HepG2 (cell line): ENCODE measurements around the gene ZNF574. TPM values are rescaled to one million over a fixed set of nuclear protein-coding genes. Genes with fewer than 3 reads are reported as not detected.

Experiments used
- ATAC-seq: fragments of 200-7000 bp; cut with Tn5 transposase; 3 replicates; pipeline ENCODE4 v1.9.1; 2020; ENCODE audit warnings: mild to moderate bottlenecking, moderate library complexity
- BruUV-seq: library from RNA; stranded (reverse); fragments of 400-500 nt; replicated peaks from 2 replicates; lab custom pipeline; 2021; lab: Mats Ljungman, UMichigan
- CTCF ChIA-PET: fragments of 300-600 bp; formaldehyde crosslinking; extraction: SDS; loops from one replicate; lab custom pipeline; 2021; ENCODE audit warnings: low total read pairs, inconsistent platforms, low intra/inter-chr PET ratio; lab: Yijun Ruan, JAX
- POLR2A ChIA-PET: fragments of 350-600 bp; sonication (Branson Sonifier 250); formaldehyde crosslinking; loops from one replicate; lab custom pipeline; 2020; ENCODE audit warnings: antibody characterized with exemption, inconsistent platforms; lab: Yijun Ruan, JAX
- DNase-seq: peaks from one replicate; pipeline ENCODE4 v3.0.0-alpha.2; 2015; ENCODE audit warnings: low spot score
- FAIRE-seq: peaks from 3 replicates; lab custom pipeline; 2011; peaks lifted over from hg19 to GRCh38; lab: Jason Lieb, UNC
- H2AFZ ChIP-seq: one replicate; pipeline ENCODE4 v1.6.1; 2011; ENCODE audit warnings: low read length, inconsistent platforms
- H3K27ac ChIP-seq: fragments of 300-600 bp; 3 replicates; pipeline ENCODE4 v1.8.0; 2011; ENCODE audit warnings: mixed run types, mild to moderate bottlenecking, mixed read lengths, low read length, inconsistent platforms; ENCODE audit not compliant: insufficient read depth; ENCODE audit errors: extremely low read length
- H3K27me3 ChIP-seq, 2 experiments: fragments of 200-600 bp in 1 of 2; 2 replicates in 1 of 2; 3 replicates in 1 of 2; pipeline versions ENCODE4 v1.6.0 to v1.8.0; 2011; ENCODE audit warnings: low read length in 2 of 2, mild to moderate bottlenecking in 2 of 2, moderate library complexity in 2 of 2, inconsistent platforms in 1 of 2; ENCODE audit not compliant: insufficient read depth in 2 of 2, control insufficient read depth in 1 of 2
- H3K36me3 ChIP-seq, 2 experiments: fragments of 200-600 bp in 1 of 2; replicated peaks in 1 of 2; 2 replicates in 1 of 2; 3 replicates in 1 of 2; pipeline versions ENCODE4 v1.5.1 to v1.8.0; 2011; ENCODE audit warnings: low read length in 2 of 2, inconsistent platforms in 1 of 2; ENCODE audit not compliant: insufficient read depth in 2 of 2, control insufficient read depth in 1 of 2
- H3K4me1 ChIP-seq: 2 replicates; pipeline ENCODE4 v1.5.1; 2012; ENCODE audit warnings: low read length, inconsistent platforms; ENCODE audit not compliant: insufficient read depth
- H3K4me2 ChIP-seq: 2 replicates; pipeline ENCODE4 v1.6.0; 2011; ENCODE audit warnings: low read depth, low read length, inconsistent platforms
- H3K4me3 ChIP-seq, 3 experiments: fragments of 200-600 bp in 1 of 3; sonication (generic), shearing (Covaris generic) in 1 of 3; replicated peaks in 1 of 3; 2 replicates each; pipeline ENCODE4 v1.5.1; 2011 to 2016; ENCODE audit warnings: low read length in 3 of 3, inconsistent platforms in 2 of 3, low read depth in 2 of 3, mild to moderate bottlenecking in 2 of 3, control low read depth in 1 of 3, mixed read lengths in 1 of 3; ENCODE audit not compliant: insufficient read depth in 1 of 3
- H3K79me2 ChIP-seq: one replicate; pipeline ENCODE4 v1.6.1; 2011; ENCODE audit warnings: low read length, inconsistent platforms; ENCODE audit not compliant: insufficient read depth
- H3K9ac ChIP-seq: 2 replicates; pipeline ENCODE4 v1.6.0; 2011; ENCODE audit warnings: mild to moderate bottlenecking, low read depth, low read length, inconsistent platforms; ENCODE audit not compliant: insufficient read depth
- H3K9me3 ChIP-seq: 2 replicates; pipeline ENCODE4 v1.5.1; 2012; ENCODE audit warnings: mild to moderate bottlenecking, low read length
- H4K20me1 ChIP-seq: 2 replicates; pipeline ENCODE4 v1.6.0; 2011; ENCODE audit warnings: inconsistent platforms, mild to moderate bottlenecking, low read length, moderate library complexity; ENCODE audit not compliant: insufficient read depth
- AGO2 ChIP-seq: fragments of 200-400 bp; formaldehyde crosslinking; optimal IDR thresholded peaks from 2 replicates; pipeline ENCODE3; 2017; ENCODE audit warnings: mild to moderate bottlenecking, low read depth, low read length, moderate library complexity
- DMTF1 ChIP-seq: sonication (generic); formaldehyde crosslinking; IDR thresholded peaks from 2 replicates; pipeline ENCODE4 v1.4.0; 2020; ENCODE audit warnings: mild to moderate bottlenecking, missing genetic modification reagents
- KDM1A ChIP-seq: IDR thresholded peaks from 2 replicates; pipeline ENCODE4 v1.6.1; 2016; ENCODE audit warnings: missing compliant biosample characterization
- MEIS1 ChIP-seq: sonication (generic); formaldehyde crosslinking; IDR thresholded peaks from 2 replicates; pipeline ENCODE4 v1.9.0; 2021; ENCODE audit warnings: mild to moderate bottlenecking, missing genetic modification reagents, moderate library complexity, borderline replicate concordance
- MNT ChIP-seq: fragments of 450-650 bp; IDR thresholded peaks from 2 replicates; pipeline ENCODE4 v1.6.1; 2016
- NFKB2 ChIP-seq: sonication (generic); formaldehyde crosslinking; IDR thresholded peaks from 2 replicates; pipeline ENCODE4 v1.4.0; 2020; ENCODE audit warnings: missing genetic modification reagents, borderline replicate concordance
- PHF20 ChIP-seq: sonication (generic); formaldehyde crosslinking; IDR thresholded peaks from 2 replicates; pipeline ENCODE4 v1.5.0; 2020; ENCODE audit warnings: mild to moderate bottlenecking, missing genetic modification reagents
- PLRG1 ChIP-seq: fragments of 450-650 bp; conservative IDR thresholded peaks from 2 replicates; pipeline ENCODE4 v1.6.1; 2016
- POLR2A ChIP-seq, 2 experiments: IDR thresholded peaks; 2 replicates each; pipeline ENCODE4 v1.6.1; 2011; ENCODE audit warnings: low read depth in 2 of 2, low read length in 2 of 2, mild to moderate bottlenecking in 1 of 2, moderate library complexity in 1 of 2; ENCODE audit not compliant: insufficient read depth in 1 of 2
- SOX5 ChIP-seq: IDR thresholded peaks from 2 replicates; pipeline ENCODE4 v1.6.1; 2016; ENCODE audit warnings: borderline replicate concordance
- ZBTB34 ChIP-seq: sonication (generic); formaldehyde crosslinking; IDR thresholded peaks from 2 replicates; pipeline ENCODE4 v1.8.0; 2022; ENCODE audit warnings: mild to moderate bottlenecking, missing genetic modification reagents
- ZMAT3 ChIP-seq: sonication (generic); formaldehyde crosslinking; conservative IDR thresholded peaks from 2 replicates; pipeline ENCODE4 v1.7.0; 2021; ENCODE audit warnings: missing genetic modification reagents
- ZMYM3 ChIP-seq: sonication (generic); formaldehyde crosslinking; IDR thresholded peaks from 2 replicates; pipeline ENCODE4 v1.5.1; 2020; ENCODE audit warnings: mild to moderate bottlenecking, missing genetic modification reagents
- ZNF274 ChIP-seq: sonication (generic); formaldehyde crosslinking; IDR thresholded peaks from 2 replicates; pipeline ENCODE4 v1.5.1; 2020; ENCODE audit warnings: mild to moderate bottlenecking, missing genetic modification reagents
- ZNF354B ChIP-seq: sonication (generic); formaldehyde crosslinking; IDR thresholded peaks from 2 replicates; pipeline ENCODE4 v1.8.0; 2022; ENCODE audit warnings: mild to moderate bottlenecking, missing genetic modification reagents
- ZNF383 ChIP-seq: sonication (generic); formaldehyde crosslinking; IDR thresholded peaks from 2 replicates; pipeline ENCODE4 v1.4.0; 2020; ENCODE audit warnings: missing genetic modification reagents, mild to moderate bottlenecking, borderline replicate concordance
- ZNF775 ChIP-seq: sonication (generic); formaldehyde crosslinking; IDR thresholded peaks from 2 replicates; pipeline ENCODE4 v1.4.0; 2020; ENCODE audit warnings: missing genetic modification reagents, mild to moderate bottlenecking, moderate library complexity, borderline replicate concordance
- ZNF839 ChIP-seq: sonication (generic); formaldehyde crosslinking; IDR thresholded peaks from 2 replicates; pipeline ENCODE4 v1.4.0; 2020; ENCODE audit warnings: missing genetic modification reagents, mild to moderate bottlenecking, borderline replicate concordance
- WGBS: methylation state at CpG from one replicate; pipeline ENCODE4 v1.1.6; 2017; ENCODE audit warnings: low lambda C conversion rate; 5-methylcytosine and 5-hydroxymethylcytosine counted together
- in situ Hi-C: cut with HindIII; loops from 2 replicates; pipeline ENCODE4 v1.10.0; 2017; ENCODE audit warnings: low pct_unique_long_range_greater_than_20kb; ENCODE audit not compliant: extremely low pct_ligation_motif_present
- intact Hi-C: fragments of 100-400 bp; cut with micrococcal nuclease; formaldehyde crosslinking; loops from one replicate; pipeline ENCODE4 v1.10.0; 2022; ENCODE audit not compliant: unreplicated experiment
- polyA plus RNA-seq, 8 experiments: library from polyadenylated mRNA; depleted of rRNA in 3 of 8; stranded (reverse) in 7 of 8; unstranded in 1 of 8; fragments of >200 nt; fragmentation: Illumina TruSeq in 4 of 8; extraction: Trizol in 4 of 8; gene quantifications; 2 replicates each; pipeline versions ENCODE4 v1.2.1 to v1.2.3, GENCODE V29; 2011 to 2016; ENCODE audit warnings: low read depth in 4 of 8, missing spikeins in 1 of 8, mixed read lengths in 1 of 8; ENCODE audit not compliant: insufficient read depth in 1 of 8
- total RNA-seq, 5 experiments: library from RNA; depleted of rRNA; stranded (reverse); fragments of >200 nt; fragmentation: Illumina TruSeq; extraction: Trizol; gene quantifications; 2 replicates each; pipeline ENCODE4 v1.2.3, GENCODE V29; 2016; ENCODE audit warnings: low read depth in 1 of 5

Gene ZNF574
- total and polyA plus RNA-seq, 2 of the 13 experiments (the other 11 are each of a cell fraction or from before 2014, with no cell fraction given): 7.7 to 7.9 TPM

DNA sequence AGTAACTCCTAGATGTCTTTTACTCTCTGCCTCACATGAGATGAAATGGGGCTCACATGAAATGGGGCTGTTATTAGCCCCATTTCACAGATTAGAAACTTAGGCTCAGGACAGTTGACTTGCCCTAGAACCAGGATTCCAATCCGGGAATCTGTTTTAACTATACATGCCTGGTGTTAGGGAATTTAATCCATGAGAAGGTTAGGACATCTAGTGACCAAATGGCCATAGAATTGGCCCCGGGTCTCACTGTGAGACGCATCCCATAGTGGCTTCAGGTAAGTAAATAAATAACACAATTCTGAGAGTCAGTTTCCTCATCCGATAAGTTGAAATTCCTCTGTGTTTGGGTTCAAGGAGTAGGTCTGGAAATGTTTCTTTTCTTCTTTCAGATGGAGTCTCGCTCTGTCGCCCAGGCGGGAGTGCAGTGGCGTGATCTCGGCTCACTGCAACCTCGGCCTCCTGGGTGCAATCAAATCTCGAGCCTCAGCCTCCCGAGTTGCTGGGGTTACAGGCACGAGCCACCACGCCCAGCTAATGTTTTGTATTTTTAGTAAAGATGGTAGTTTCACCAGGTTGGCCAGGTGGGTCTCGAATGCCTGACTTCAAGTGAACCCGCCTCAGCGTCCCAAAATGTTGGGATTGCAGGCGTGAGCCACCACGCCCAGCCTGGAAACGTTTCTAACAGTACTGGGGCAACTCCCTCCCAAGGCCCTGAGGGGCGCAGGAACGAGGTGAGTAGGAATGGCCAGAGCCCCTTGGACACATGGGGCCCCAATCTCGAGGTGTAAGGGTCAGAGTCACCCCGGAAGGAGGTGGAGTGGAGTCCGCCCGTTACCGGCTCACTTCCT, 1.2 kb upstream of the ZNF574 start:
- WGBS: 81% methylated on average over 27 of the region's 27 CpGs
- Histone ChIP-seq H3K36me3 (peaks cover 10 to 12% of the 10 kb centered on the region in 2 experiments; a peak in 4 of 5 replicates), H3K27me3 (peaks cover 3 to 9% of the 10 kb centered on the region in 2 experiments; a peak in 2 of 5 replicates), H4K20me1 (peaks cover 11% of the 10 kb centered on the region), H3K9me3 (no peaks in the 10 kb centered on the region), H3K4me1 (peaks cover 28% of the 10 kb centered on the region), H3K4me2 (peak overlapping the region; percentile 91), H3K27ac (peak overlapping the region; percentile 90), H2AFZ (no peak overlapping the region), H3K79me2 (peaks cover 22% of the 10 kb centered on the region), H3K4me3 (peak overlapping the region; percentile 70 to 78 (median 75); a peak in 5 of 6 replicates), H3K9ac (peak overlapping the region; percentile 94)
- DNase-seq: no peak
- no peak for ATAC-seq
- intact Hi-C loops: no loop called here
- ChIA-PET CTCF (no interaction called here), POLR2A (no interaction called here)
- no TSS peak for BruUV-seq
- no peak for FAIRE-seq
- in situ Hi-C loops: no loop called here
- 0 out of 2 replicates have a peak, but pooled peaks have one; percentile 15 for TF ChIP-seq ZNF274 (CRISPR knock-in tag)
- TF ChIP-seq ZMAT3 (CRISPR knock-in tag): no peak
- peak in 1 of 2 experiments; percentile 27; a peak in 1 of 4 replicates for TF ChIP-seq POLR2A (IDR thresholded peaks at IDR 0.05; ENCODE audit: insufficient read depth in 1 of 2, low read depth in 2 of 2, low read length in 2 of 2)
- TF ChIP-seq KDM1A (CRISPR knock-in tag): no peak
- no peak for TF ChIP-seq ZNF383
- no peak for TF ChIP-seq DMTF1 (CRISPR knock-in tag)
- TF ChIP-seq ZMYM3: peak; percentile 62; the same call in 1 of the 2 replicates
- no peak for TF ChIP-seq MEIS1 (CRISPR knock-in tag)
- TF ChIP-seq ZBTB34 (CRISPR knock-in tag): no peak
- no peak for TF ChIP-seq PHF20 (CRISPR knock-in tag)
- TF ChIP-seq ZNF839 (CRISPR knock-in tag): no peak
- no peak for TF ChIP-seq ZNF775 (CRISPR knock-in tag)
- TF ChIP-seq SOX5 (CRISPR knock-in tag): no peak
- no peak for TF ChIP-seq ZNF354B
- TF ChIP-seq PLRG1: no peak
- TF ChIP-seq NFKB2 (CRISPR knock-in tag): peak; percentile 45; the same call in 1 of the 2 replicates
- TF ChIP-seq AGO2: peak; percentile 74
- TF ChIP-seq MNT: no peak
